ENCODE results near the gene FBXL16. TPM values are rescaled to one million over a fixed set of nuclear protein-coding genes. Genes with fewer than 3 reads are reported as not detected.
"Not testable (repeated sequence)": the region's sequence is repeated elsewhere in the genome, so short reads cannot be mapped to it uniquely, and the experiment has no call there.

FBXL16 gene
- total and polyA plus RNA-seq, 2 experiments from 2014 or later: 8.9 to 12.6 TPM

DNA sequence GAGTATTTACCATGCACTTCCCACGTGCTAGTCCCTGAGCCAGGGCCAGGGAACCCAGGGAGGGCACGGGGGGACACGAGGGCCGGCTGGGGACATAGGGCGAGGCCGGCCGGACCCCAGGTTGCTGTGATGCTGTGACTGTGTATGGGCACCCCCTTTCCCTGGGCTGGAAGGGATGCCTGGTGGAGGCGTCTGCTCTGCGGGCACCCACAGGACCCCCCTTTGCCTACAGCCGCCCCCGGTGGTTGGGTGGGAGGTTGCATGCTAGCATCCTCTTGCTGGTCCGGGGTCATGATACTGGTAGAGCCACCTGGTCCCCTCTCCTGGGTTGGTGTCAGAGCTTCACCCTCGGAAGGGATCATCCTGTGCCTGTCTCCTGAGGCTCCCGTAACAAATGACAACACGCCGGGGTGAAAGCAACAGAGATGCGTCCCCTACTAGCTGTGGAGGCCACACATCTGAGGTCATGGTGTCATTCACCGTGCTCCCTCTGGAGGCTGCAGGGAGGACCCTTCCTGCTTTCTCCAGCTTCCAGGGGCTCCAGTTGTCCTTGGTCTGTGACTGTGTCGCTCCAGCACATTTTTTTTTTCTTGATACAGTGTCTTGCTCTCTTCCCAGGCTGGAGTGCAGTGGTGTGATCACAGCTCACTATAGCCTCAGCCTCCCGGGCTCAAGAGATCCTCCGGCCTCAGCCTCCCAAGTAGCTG lies 38.3 kb upstream of the FBXL16 start:
- no peak overlapping the region for H2AFZ ChIP-seq
- no peak overlapping the region for H3K4me3 ChIP-seq
- H3K36me3 ChIP-seq (ENCODE audit: insufficient read depth): no peaks in the 10 kb centered on the region
- H3K79me2 ChIP-seq (replicated peaks; ENCODE audit: insufficient read depth): no peaks in the 10 kb centered on the region
- peak; percentile 7 for ATAC-seq
- no peak overlapping the region for H3K27ac ChIP-seq (ENCODE audit: low read depth)
- Mint-ChIP-seq H3K27me3 (ENCODE audit: insufficient read depth, low read depth, poor library complexity) (peaks cover 17% of the 10 kb centered on the region), H3K9me3 (no peaks in the 10 kb centered on the region), H3K4me1 (peaks cover 5% of the 10 kb centered on the region; the same call in 1 of the 3 replicates), H3K4me3 (no peak overlapping the region; the same call in 2 of the 3 replicates), H3K27ac (no peak overlapping the region), H3K36me3 (ENCODE audit: low read depth) (peaks cover 5% of the 10 kb centered on the region; the same call in 1 of the 3 replicates)
- peak; percentile 67 for DNase-seq (ENCODE audit: low spot score)
- no peaks in the 10 kb centered on the region for H3K27me3 ChIP-seq (ENCODE audit: insufficient read depth)
- TF ChIP-seq ZNF114 (CRISPR knock-in tag; IDR thresholded peaks at IDR 0.05) (no peak), ZNF331 (CRISPR knock-in tag; IDR thresholded peaks at IDR 0.05; ENCODE audit: low read depth) (no peak), NANOG (IDR thresholded peaks at IDR 0.05; ENCODE audit: borderline replicate concordance) (no peak), CREB1 (CRISPR knock-in tag; IDR thresholded peaks at IDR 0.05; ENCODE audit: low read depth) (no peak), JUNB (IDR thresholded peaks at IDR 0.05; ENCODE audit: unreplicated experiment) (no peak), POLR2AphosphoS5 (IDR thresholded peaks at IDR 0.05; ENCODE audit: low read depth) (no peak), EZH2 (IDR thresholded peaks at IDR 0.05; ENCODE audit: low read depth, unreplicated experiment) (no peak)
- TF ChIP-seq, protein P1, sequence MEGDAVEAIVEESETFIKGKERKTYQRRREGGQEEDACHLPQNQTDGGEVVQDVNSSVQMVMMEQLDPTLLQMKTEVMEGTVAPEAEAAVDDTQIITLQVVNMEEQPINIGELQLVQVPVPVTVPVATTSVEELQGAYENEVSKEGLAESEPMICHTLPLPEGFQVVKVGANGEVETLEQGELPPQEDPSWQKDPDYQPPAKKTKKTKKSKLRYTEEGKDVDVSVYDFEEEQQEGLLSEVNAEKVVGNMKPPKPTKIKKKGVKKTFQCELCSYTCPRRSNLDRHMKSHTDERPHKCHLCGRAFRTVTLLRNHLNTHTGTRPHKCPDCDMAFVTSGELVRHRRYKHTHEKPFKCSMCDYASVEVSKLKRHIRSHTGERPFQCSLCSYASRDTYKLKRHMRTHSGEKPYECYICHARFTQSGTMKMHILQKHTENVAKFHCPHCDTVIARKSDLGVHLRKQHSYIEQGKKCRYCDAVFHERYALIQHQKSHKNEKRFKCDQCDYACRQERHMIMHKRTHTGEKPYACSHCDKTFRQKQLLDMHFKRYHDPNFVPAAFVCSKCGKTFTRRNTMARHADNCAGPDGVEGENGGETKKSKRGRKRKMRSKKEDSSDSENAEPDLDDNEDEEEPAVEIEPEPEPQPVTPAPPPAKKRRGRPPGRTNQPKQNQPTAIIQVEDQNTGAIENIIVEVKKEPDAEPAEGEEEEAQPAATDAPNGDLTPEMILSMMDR (conservative IDR thresholded peaks at IDR 0.05; ENCODE audit: low read depth in 2 of 2): peak; percentile 45 to 52
- H3K9me2 ChIP-seq (ENCODE audit: insufficient read depth): no peaks in the 10 kb centered on the region
- H3K4me1 ChIP-seq (ENCODE audit: insufficient read depth): no peaks in the 10 kb centered on the region; the same call in 1 of the 2 replicates
- no peaks in the 10 kb centered on the region for H4K20me1 ChIP-seq (replicated peaks; ENCODE audit: insufficient read depth)
- no peak overlapping the region for H3K4me2 ChIP-seq
- 0 out of 2 replicates have a peak, but pooled peaks cover 6% of the 10 kb centered on the region for H3F3A ChIP-seq (replicated peaks; ENCODE audit: low read depth)

DNA sequence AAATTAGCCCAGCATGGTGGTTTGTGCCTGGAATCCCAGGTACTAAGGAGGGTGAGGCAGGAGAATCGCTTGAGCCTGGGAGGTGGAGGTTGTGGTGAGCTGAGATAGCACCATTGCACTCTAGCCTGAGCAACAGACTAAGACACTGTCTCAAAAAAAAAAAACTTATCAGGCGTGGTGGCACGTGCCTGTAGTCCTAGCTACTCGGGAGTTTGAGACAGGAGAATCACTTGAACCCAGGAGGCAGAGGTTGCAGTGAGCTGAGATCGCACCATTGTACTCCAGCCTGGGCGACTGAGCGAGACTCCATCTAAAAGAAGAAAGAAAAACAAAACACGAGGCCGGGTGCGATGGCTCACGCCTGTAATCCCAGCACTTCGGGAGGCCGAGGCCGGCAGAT lies 37.3 kb upstream of the FBXL16 start:
- H3K4me1 ChIP-seq (ENCODE audit: insufficient read depth); H3K36me3 ChIP-seq (ENCODE audit: insufficient read depth); H2AFZ ChIP-seq; H3K4me3 ChIP-seq; H4K20me1 ChIP-seq (replicated peaks; ENCODE audit: insufficient read depth); H3K9me2 ChIP-seq (ENCODE audit: insufficient read depth); H3F3A ChIP-seq (replicated peaks; ENCODE audit: low read depth); H3K4me2 ChIP-seq; H3K36me3 Mint-ChIP-seq (ENCODE audit: low read depth); H3K27me3 ChIP-seq (ENCODE audit: insufficient read depth); H3K27ac ChIP-seq (ENCODE audit: low read depth); H3K27ac Mint-ChIP-seq; ATAC-seq; H3K9me3 Mint-ChIP-seq; H3K4me1 Mint-ChIP-seq; H3K4me3 Mint-ChIP-seq; H3K79me2 ChIP-seq (replicated peaks; ENCODE audit: insufficient read depth); DNase-seq (ENCODE audit: low spot score): not testable (repeated sequence)
- peaks cover 19% of the 10 kb centered on the region for H3K27me3 Mint-ChIP-seq (ENCODE audit: insufficient read depth, low read depth, poor library complexity)

Measured in GM23338 (cell line).